Skeletal muscle cell (primary cell): ENCODE results near the gene NUMBL.
"Not testable (repeated sequence)": the region's sequence is repeated elsewhere in the genome, so short reads cannot be mapped to it uniquely, and the experiment has no call there.

Source experiments
- DNase-seq: peaks from one replicate; pipeline ENCODE4 v3.0.0-alpha.2; 2010; ENCODE audit warnings: low read depth
- H3K4me3 ChIP-seq: 2 replicates; pipeline ENCODE4 v1.5.1; 2011; ENCODE audit warnings: low read depth, mild to moderate bottlenecking, control low read depth, low read length, moderate library complexity

NUMBL gene

DNA sequence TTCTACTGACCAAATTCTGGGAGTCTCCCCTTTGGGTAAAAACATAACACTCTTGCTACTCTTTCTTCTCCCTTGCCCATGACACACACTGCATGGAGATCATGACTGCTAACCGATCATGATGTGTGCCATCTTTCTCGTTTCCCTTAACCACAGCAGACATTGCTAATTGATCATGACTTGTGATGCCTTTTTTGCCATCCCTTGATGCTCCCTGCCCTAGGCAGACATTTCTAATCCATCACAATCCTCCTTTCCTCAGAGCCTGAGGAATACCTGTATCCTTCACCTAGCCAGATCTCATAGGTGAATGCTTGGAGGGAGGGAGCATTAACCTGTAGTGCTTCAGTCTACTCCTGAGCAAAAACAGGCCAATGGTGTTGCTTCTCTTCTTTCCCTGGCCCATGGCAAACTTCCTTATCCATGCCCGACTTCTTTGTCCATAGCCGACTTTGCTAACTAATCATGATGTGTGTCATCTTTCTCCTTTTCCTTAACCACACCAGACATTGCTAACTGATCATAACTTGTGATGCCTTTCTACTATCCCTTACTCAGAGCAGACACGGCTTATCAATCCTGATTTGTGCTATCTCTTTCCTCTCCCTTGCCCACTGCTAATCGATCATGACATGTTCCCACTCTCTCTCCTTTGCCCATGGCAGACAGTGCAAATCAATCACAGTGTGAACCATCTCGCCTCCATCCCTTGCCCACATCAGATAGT lies 17.7 kb downstream of the NUMBL start:
- DNase-seq = no peak

GRCh38 chr19:40672038-40672437 lies 18.4 kb downstream of the NUMBL start:
- DNase-seq = no peak
- no peak overlapping the region for H3K4me3 ChIP-seq

More for the DNA sequence above, 17.7 kb downstream of the NUMBL start:
- H3K4me3 ChIP-seq = no peak overlapping the region

DNA sequence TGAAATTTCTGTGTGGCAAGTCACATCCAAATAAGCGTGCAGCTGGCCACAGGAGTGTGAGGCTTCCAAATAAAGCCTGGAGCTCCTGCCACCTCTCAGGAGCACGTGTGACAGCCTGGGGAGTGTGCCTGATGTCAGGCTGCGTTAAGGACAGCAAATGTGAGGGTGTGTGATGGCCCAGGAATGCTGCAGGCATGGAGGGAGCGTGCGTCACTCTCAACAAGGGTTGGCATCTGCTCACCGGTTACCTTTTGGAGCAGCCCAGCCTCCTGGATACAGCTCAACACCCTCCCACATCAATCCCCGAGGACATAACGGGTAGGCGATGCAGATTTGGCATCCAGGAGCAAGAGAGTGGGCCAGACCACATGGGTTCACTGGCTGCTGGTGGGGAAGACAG lies 19.0 kb downstream of the NUMBL start:
- no peak overlapping the region for H3K4me3 ChIP-seq
- no peak for DNase-seq

- no peak for DNase-seq
- no peak overlapping the region for H3K4me3 ChIP-seq
Observed at GRCh38 chr19:40668991-40669614, 21.3 kb downstream of the NUMBL start.

DNA sequence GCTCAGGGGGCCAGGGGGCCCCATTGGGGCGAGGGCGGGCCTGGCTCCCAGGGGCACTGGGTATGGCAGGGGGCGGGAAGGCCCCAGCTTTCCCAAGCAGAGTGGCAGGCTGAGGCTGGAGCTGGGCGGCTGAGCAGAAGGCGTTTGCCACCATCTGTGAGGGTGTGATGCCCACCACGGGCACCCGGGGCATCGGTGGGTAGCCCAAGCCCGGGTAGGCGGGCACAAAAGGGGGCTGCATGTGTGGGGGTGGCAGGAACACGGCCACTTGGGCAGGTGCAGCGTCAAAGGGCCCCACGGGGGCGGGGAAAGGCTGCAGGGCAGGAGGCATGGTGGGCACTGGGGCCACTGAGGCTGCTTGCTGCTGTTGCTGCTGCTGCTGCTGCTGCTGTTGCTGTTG lies 22.8 kb downstream of the NUMBL start:
- no peak for DNase-seq
- no peak overlapping the region for H3K4me3 ChIP-seq

- no peak for DNase-seq
Observed at GRCh38 chr19:40666803-40667438, 23.5 kb downstream of the NUMBL start.

DNA sequence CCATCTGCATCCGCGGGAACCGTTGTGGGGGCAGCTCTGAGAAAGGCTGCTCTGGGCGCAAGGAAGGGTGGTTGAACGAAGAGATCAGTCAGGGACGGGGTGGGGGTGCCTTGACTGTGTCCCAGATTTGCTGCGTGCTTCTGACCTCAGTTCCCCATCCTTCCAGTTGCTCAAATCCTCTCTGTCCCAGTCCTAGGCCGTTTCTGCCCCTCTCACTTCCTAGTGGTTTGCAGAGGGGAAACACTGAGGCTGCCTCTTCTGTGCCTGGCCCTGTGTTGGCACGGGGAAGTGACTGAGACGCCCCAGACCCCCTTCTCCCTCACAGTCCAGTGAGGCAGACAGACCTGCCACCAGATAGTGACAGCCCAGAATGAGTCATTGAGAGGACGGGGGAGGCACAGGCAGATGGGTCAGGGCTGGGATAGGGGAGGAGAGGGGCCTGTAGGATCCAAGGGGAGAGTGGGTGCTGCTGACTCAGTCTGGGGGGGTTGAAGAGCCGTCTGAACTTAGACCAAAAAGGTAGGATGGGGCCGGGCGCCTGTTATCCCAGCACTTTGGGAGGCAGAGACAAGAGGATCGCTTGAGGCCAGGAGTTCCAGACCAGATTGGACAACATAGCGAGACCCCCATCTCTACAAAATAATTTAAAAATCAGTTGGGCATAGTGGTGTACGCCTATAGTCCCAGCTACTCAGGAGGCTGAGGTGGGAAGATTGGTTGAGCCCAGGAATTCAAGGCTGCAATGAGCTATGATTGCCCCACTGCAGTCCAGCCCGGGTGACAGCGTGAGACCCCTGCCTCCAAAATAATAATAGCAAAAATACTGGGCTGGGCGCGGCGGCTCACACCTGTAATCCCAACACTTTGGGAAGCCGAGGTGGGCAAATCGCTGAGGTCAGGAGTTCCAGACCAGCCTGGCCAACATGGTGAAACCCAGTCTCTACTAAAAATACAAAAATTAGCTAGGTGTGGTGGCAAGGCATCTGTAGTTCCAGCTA lies 26.5 kb downstream of the NUMBL start:
- H3K4me3 ChIP-seq = peak overlapping the region; percentile 66
- DNase-seq = no peak

More at GRCh38 chr19:40666803-40667438, 23.5 kb downstream of the NUMBL start:
- no peak overlapping the region for H3K4me3 ChIP-seq

- peak; percentile 67 for DNase-seq
- peak overlapping the region; percentile 66 for H3K4me3 ChIP-seq
Observed at GRCh38 chr19:40662925-40663694, 27.3 kb downstream of the NUMBL start.

- DNase-seq = no peak
- H3K4me3 ChIP-seq = no peak overlapping the region
Observed at GRCh38 chr19:40661616-40662015, 28.8 kb downstream of the NUMBL start.

- no peak for DNase-seq
- no peak overlapping the region for H3K4me3 ChIP-seq
Observed at GRCh38 chr19:40659566-40659965, 30.9 kb downstream of the NUMBL start.

GRCh38 chr19:40659116-40659515 lies 31.3 kb downstream of the NUMBL start:
- DNase-seq = no peak
- no peak overlapping the region for H3K4me3 ChIP-seq

DNA sequence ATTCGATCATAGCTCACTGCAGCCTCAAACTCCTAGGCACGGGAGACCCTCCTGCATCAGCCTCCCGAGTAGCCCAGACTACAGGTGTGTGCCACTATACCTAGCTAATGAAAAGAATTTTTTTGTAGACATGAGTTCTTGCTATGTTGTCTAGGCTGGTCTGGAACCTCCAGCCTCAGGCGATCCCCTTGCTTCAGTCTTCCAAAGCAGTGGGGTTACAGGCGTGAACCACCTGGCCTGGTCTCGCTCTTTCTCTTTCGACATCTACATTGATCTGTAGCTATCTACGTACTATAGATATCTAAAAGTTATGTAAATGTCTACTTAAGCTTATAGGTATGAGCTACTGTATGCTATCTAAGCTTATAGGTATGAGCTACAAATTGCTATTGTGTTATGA lies 32.4 kb downstream of the NUMBL start:
- H3K4me3 ChIP-seq = no peak overlapping the region
- DNase-seq = no peak

GRCh38 chr19:40655684-40656083 lies 34.8 kb downstream of the NUMBL start:
- not testable (repeated sequence) for DNase-seq, H3K4me3 ChIP-seq

GRCh38 chr19:40652303-40652702 lies 38.1 kb downstream of the NUMBL start:
- not testable (repeated sequence) for DNase-seq, H3K4me3 ChIP-seq

DNA sequence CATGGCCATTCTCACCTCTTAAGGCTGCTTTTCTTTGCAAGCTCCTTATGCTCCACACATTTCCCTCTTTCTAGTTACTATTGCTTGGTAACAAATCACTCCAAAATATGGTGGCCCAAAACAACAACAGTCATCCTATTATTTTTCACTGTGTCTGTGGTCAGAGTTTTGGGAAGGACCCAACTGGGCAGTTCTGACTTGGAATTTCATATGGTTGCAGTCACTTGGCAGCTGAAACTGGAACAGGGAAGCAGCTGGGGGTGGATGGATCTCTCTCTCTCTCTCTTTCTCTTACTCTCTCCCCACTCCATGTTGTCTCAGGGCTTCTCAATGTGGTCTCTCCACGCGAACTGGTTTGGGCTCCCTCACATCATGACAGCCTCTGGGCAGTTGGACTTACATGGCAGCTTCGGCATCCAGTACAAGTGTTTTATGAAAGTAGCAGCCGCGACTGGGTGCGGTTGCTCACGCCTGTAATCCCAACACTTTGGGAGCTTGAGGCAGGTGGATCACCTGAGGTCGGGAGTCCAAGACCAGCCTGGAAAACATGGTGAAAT lies 39.6 kb downstream of the NUMBL start:
- H3K4me3 ChIP-seq = no peak overlapping the region
- peak; percentile 58 for DNase-seq

DNA sequence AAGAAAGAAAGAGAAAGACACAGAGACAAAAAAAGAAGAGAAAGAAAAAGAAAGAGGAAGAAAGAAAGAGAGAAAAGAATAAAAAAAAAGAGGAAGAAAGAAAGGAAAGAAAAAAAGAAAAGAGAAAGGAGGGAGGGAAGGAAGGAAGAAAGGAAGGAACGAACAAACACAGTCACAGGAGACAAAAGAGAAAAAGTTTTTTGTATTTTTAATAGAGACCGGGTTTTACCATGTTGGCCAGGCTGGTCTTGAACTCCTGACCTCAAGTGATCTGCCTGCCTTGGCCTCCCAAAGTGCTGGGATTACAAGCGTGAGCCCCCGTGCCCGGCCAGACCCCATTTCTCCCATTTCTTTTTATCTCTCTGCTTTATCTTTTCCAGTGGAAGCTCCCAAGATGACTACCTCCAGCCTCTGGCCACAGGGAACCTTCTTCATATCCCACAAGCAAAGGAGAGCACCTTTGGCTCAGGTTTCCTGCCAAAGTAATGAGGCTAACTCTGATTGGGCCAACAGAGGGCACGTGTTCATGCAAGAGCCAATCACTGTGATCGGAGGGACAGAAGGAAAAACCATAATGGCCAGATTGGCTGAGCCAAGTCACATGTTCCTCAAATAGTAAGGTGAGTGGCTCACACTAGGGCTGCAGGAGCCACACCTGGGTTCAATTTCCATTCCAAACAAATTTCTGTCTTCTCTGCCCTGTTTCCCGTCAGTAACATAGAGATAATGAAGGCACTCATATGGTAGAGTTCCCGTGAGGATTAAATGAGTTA lies 40.4 kb downstream of the NUMBL start:
- H3K4me3 ChIP-seq, DNase-seq: not testable (repeated sequence)

DNA sequence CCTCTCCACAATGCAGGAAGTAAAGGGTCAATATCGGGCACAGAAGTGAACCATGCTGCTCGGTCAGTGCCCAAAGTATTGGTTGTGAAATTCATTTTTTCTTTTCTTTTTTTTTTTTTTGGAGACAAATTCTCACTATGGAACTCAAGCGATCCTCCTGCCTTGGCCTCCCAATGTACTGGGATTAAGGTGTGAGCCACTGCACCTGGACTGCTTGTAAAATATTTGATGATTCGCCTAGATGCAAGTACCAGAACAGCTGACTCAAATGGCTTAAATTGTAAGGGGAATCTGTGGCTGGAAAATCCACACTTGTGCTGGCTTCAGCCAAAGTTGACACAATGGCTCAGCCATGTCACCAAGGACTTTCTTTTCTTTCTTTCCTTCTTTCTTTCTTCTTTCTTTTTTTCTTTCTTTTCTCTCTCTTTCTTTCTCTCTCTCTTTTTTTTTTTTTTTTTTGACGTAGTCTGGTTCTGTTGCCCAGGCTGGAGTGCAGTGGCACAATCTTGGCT lies 43.7 kb downstream of the NUMBL start:
- no peak for DNase-seq
- H3K4me3 ChIP-seq = no peak overlapping the region
